HCT116 (cell line): Measurements from ENCODE around the gene CCSAP. TPM values are rescaled to one million over a fixed set of nuclear protein-coding genes. Genes with fewer than 3 reads are reported as not detected.
"Not testable (repeated sequence)": the region's sequence is repeated elsewhere in the genome, so short reads cannot be mapped to it uniquely, and the experiment has no call there.

Experiments
- ATAC-seq: fragments of 200-7000 bp; cut with Tn5 transposase; 2 replicates; pipeline ENCODE4 v1.9.1; 2020; ENCODE audit warnings: mild to moderate bottlenecking, moderate library complexity
- BruUV-seq: library from RNA; stranded (reverse); fragments of 400-500 nt; replicated peaks from 2 replicates; lab custom pipeline; 2021; lab: Mats Ljungman, UMichigan
- CTCF ChIA-PET: fragments of 300-600 bp; sonication (Branson Sonifier 250); formaldehyde crosslinking; loops from one replicate; lab custom pipeline; 2021; ENCODE audit warnings: antibody characterized with exemption; lab: Charles Lee
- POLR2A ChIA-PET: fragments of 300-600, 350-600 bp; sonication (Branson Sonifier 250); formaldehyde crosslinking; loops from one replicate; lab custom pipeline; 2021; ENCODE audit warnings: antibody characterized with exemption; lab: Charles Lee
- RAD21 ChIA-PET, 2 experiments: fragments of 300-600 bp; sonication (Branson Sonifier 250); formaldehyde crosslinking; loops; one replicate each; lab custom pipeline; 2023; ENCODE audit warnings: low total read pairs in 2 of 2; ENCODE audit not compliant: uncharacterized antibody in 2 of 2, unreplicated experiment in 2 of 2, low non-redundant PET in 1 of 2; lab: Charles Lee
- DNase-seq: peaks from one replicate; pipeline ENCODE4 v3.0.0-alpha.2; 2010; ENCODE audit warnings: low read depth, low spot score
- H2AFZ ChIP-seq: fragments of 200-600 bp; shearing (Covaris generic), sonication (generic); 2 replicates; pipeline ENCODE4 v1.6.1; 2017; ENCODE audit warnings: low read depth, mixed run types, mixed read lengths, antibody characterized with exemption, low read length; ENCODE audit not compliant: poor library complexity, severe bottlenecking
- H3K27ac ChIP-seq: 2 replicates; pipeline ENCODE4 v1.5.1; 2012; ENCODE audit warnings: low read depth, low read length
- H3K27me3 ChIP-seq: fragments of 200-600 bp; sonication (generic); 2 replicates; pipeline ENCODE4 v1.6.1; 2016; ENCODE audit warnings: mixed run types, low read length, mixed read lengths; ENCODE audit not compliant: insufficient read depth
- H3K36me3 ChIP-seq, 2 experiments: fragments of 200-500 bp in 1 of 2; fragments of 200-600 bp in 1 of 2; sonication (Bioruptor generic) in 1 of 2; sonication (generic) in 1 of 2; 2 replicates each; pipeline versions ENCODE4 v1.5.1 to v1.6.1; 2014 to 2016; ENCODE audit warnings: low read length in 2 of 2, inconsistent platforms in 1 of 2, mixed read lengths in 1 of 2, mixed run types in 1 of 2; ENCODE audit not compliant: insufficient read depth in 2 of 2, control insufficient read depth in 1 of 2
- H3K4me1 ChIP-seq, 2 experiments: fragments of 200-600 bp in 1 of 2; sonication (generic) in 1 of 2; 2 replicates each; pipeline versions ENCODE4 v1.5.1 to v1.6.1; 2012 to 2017; ENCODE audit warnings: low read length in 2 of 2, inconsistent platforms in 1 of 2, mild to moderate bottlenecking in 1 of 2, mixed read lengths in 1 of 2, mixed run types in 1 of 2, moderate library complexity in 1 of 2; ENCODE audit not compliant: insufficient read depth in 2 of 2, control insufficient read depth in 1 of 2
- H3K4me2 ChIP-seq: fragments of 200-600 bp; sonication (generic); 2 replicates; pipeline ENCODE4 v1.6.1; 2017; ENCODE audit warnings: mixed run types, low read length, mixed read lengths
- H3K4me3 ChIP-seq, 2 experiments: fragments of 200-600 bp in 1 of 2; sonication (generic) in 1 of 2; replicated peaks in 1 of 2; 2 replicates each; pipeline ENCODE4 v1.5.1; 2011 to 2016; ENCODE audit warnings: low read length in 2 of 2, control low read depth in 1 of 2, low read depth in 1 of 2, mild to moderate bottlenecking in 1 of 2, mixed read lengths in 1 of 2, mixed run types in 1 of 2
- H3K79me2 ChIP-seq: fragments of 200-600 bp; sonication (generic); 2 replicates; pipeline ENCODE4 v1.6.1; 2017; ENCODE audit warnings: mild to moderate bottlenecking, mixed run types, low read length, moderate library complexity, mixed read lengths; ENCODE audit not compliant: insufficient read depth
- H3K9ac ChIP-seq: fragments of 200-600 bp; sonication (generic); 2 replicates; pipeline ENCODE4 v1.6.1; 2016; ENCODE audit warnings: low read length, mixed read lengths
- H3K9me2 ChIP-seq: fragments of 200-600 bp; sonication (generic), shearing (Covaris generic); 2 replicates; pipeline ENCODE4 v1.6.1; 2017; ENCODE audit warnings: mixed run types, mild to moderate bottlenecking, moderate library complexity; ENCODE audit not compliant: insufficient read depth
- H3K9me3 ChIP-seq, 2 experiments: fragments of 200-500 bp in 1 of 2; fragments of 200-600 bp in 1 of 2; sonication (Bioruptor generic) in 1 of 2; sonication (generic) in 1 of 2; 2 replicates each; pipeline ENCODE4 v1.6.1; 2014 to 2017; ENCODE audit warnings: low read length in 2 of 2, mixed read lengths in 2 of 2, inconsistent platforms in 1 of 2, low read depth in 1 of 2, mild to moderate bottlenecking in 1 of 2, mixed run types in 1 of 2, moderate library complexity in 1 of 2; ENCODE audit not compliant: control insufficient read depth in 1 of 2, insufficient read depth in 1 of 2
- H4K20me1 ChIP-seq: fragments of 200-600 bp; sonication (generic), shearing (Covaris generic); 2 replicates; pipeline ENCODE4 v1.6.1; 2017; ENCODE audit warnings: mixed run types, mild to moderate bottlenecking, moderate library complexity; ENCODE audit not compliant: insufficient read depth
- ATF3 ChIP-seq: IDR thresholded peaks from 2 replicates; pipeline ENCODE4 v1.6.1; 2012
- CBX3 ChIP-seq: IDR thresholded peaks from 2 replicates; pipeline ENCODE4 v1.6.1; 2012; ENCODE audit warnings: low read depth
- CEBPB ChIP-seq: IDR thresholded peaks from 2 replicates; pipeline ENCODE4 v1.6.1; 2012; ENCODE audit warnings: low read depth
- CTCF ChIP-seq, 3 experiments: fragments of 200-600 bp in 1 of 3; sonication (generic) in 1 of 3; IDR thresholded peaks in 2 of 3; conservative IDR thresholded peaks in 1 of 3; 2 replicates each; pipeline ENCODE4 v1.5.1; 2012 to 2017; ENCODE audit warnings: low read depth in 2 of 3, low read length in 2 of 3, antibody characterized with exemption in 1 of 3, borderline replicate concordance in 1 of 3, control low read depth in 1 of 3, mild to moderate bottlenecking in 1 of 3, mixed read lengths in 1 of 3, mixed run types in 1 of 3, moderate library complexity in 1 of 3; ENCODE audit not compliant: insufficient read depth in 1 of 3
- EGR1 ChIP-seq: IDR thresholded peaks from 2 replicates; pipeline ENCODE4 v1.6.1; 2012; ENCODE audit warnings: low read depth
- EZH2 ChIP-seq: fragments of 200-600 bp; sonication (generic); IDR thresholded peaks from 2 replicates; pipeline ENCODE4 v1.6.1; 2017; ENCODE audit warnings: antibody characterized with exemption, mixed run types
- FOSL1 ChIP-seq: IDR thresholded peaks from 2 replicates; pipeline ENCODE4 v1.6.1; 2012; ENCODE audit warnings: low read depth
- MAX ChIP-seq: IDR thresholded peaks from 2 replicates; pipeline ENCODE4 v1.6.1; 2012
- POLR2A ChIP-seq: IDR thresholded peaks from 2 replicates; pipeline ENCODE4 v1.7.0; 2011; ENCODE audit warnings: borderline replicate concordance; ENCODE audit not compliant: insufficient read depth, insufficient read length; ENCODE audit errors: extremely low read depth
- POLR2AphosphoS5 ChIP-seq: IDR thresholded peaks from 2 replicates; pipeline ENCODE4 v1.6.1; 2011; ENCODE audit warnings: mild to moderate bottlenecking, low read depth, low read length, moderate library complexity
- RAD21 ChIP-seq: IDR thresholded peaks from 2 replicates; pipeline ENCODE4 v1.6.1; 2012; ENCODE audit warnings: low read depth, mild to moderate bottlenecking
- SP1 ChIP-seq: IDR thresholded peaks from 2 replicates; pipeline ENCODE4 v1.6.1; 2012; ENCODE audit warnings: low read depth
- YY1 ChIP-seq: IDR thresholded peaks from 2 replicates; pipeline ENCODE4 v1.6.1; 2011; ENCODE audit warnings: low read length, low read depth, moderate library complexity, mild to moderate bottlenecking; ENCODE audit not compliant: insufficient replicate concordance; ENCODE audit errors: extremely low read depth
- ZBTB33 ChIP-seq: IDR thresholded peaks from 2 replicates; pipeline ENCODE4 v1.6.1; 2011; ENCODE audit warnings: mild to moderate bottlenecking, low read length, moderate library complexity; ENCODE audit not compliant: insufficient replicate concordance; ENCODE audit errors: extremely low read depth
- ZFX ChIP-seq: fragments of 450-650 bp; IDR thresholded peaks from 2 replicates; pipeline ENCODE4 v1.6.1; 2017
- ZNF274 ChIP-seq: fragments of 200-500 bp; sonication (Bioruptor generic); IDR thresholded peaks from 2 replicates; pipeline ENCODE4 v1.6.1; 2014; ENCODE audit warnings: mild to moderate bottlenecking, low read depth, low read length, inconsistent platforms
- intact Hi-C: fragments of 100-400 bp; cut with micrococcal nuclease; formaldehyde crosslinking; loops from 2 replicates; pipeline ENCODE4 v1.10.0; 2022
- total RNA-seq: library from RNA; stranded (reverse); gene quantifications from one replicate; pipeline ENCODE4 v1.2.1, GENCODE V29; 2021; ENCODE audit not compliant: unreplicated experiment

CCSAP gene
- total RNA-seq, 1 experiment from 2014 or later, result 10.9 TPM

GRCh38 chr1:229291686-229292085, 51.2 kb downstream of the CCSAP start:
- intact Hi-C loops, H3K27ac ChIP-seq, H3K4me1 ChIP-seq, H3K9ac ChIP-seq, BruUV-seq, H3K4me2 ChIP-seq, POLR2A ChIA-PET, H3K27me3 ChIP-seq, H3K9me3 ChIP-seq, H4K20me1 ChIP-seq, DNase-seq, CTCF ChIA-PET, H3K9me2 ChIP-seq, ATAC-seq, H3K4me3 ChIP-seq, H3K36me3 ChIP-seq, H2AFZ ChIP-seq, RAD21 ChIA-PET: not testable (repeated sequence)
- peaks cover 18% of the 10 kb centered on the region for H3K79me2 ChIP-seq

- CTCF ChIA-PET, result no interaction called here
- POLR2A ChIA-PET, result no interaction called here
- intact Hi-C loops, result no loop called here
- no peak for TF ChIP-seq CBX3
- no peak for TF ChIP-seq RAD21
- no peak for TF ChIP-seq FOSL1
- no peak for TF ChIP-seq POLR2A
- TF ChIP-seq CEBPB, result no peak
- no peak for TF ChIP-seq EGR1
- no peak for TF ChIP-seq EZH2
- no peak for TF ChIP-seq POLR2AphosphoS5
- no peak for TF ChIP-seq SP1
- TF ChIP-seq ATF3, result no peak
- no peak for TF ChIP-seq ZNF274
- no peak for TF ChIP-seq ZFX
- TF ChIP-seq YY1, result no peak
- no peak for TF ChIP-seq MAX
- TF ChIP-seq CTCF (IDR thresholded peaks at IDR 0.05 in 2 of 3, conservative IDR thresholded peaks at IDR 0.05 in 1 of 3; ENCODE audit: borderline replicate concordance in 1 of 3, insufficient read depth in 1 of 3, low read depth in 2 of 3, low read length in 2 of 3), result no peak
- TF ChIP-seq ZBTB33, result no peak
Measured at GRCh38 chr1:229288516-229288915, 54.3 kb downstream of the CCSAP start.

More at GRCh38 chr1:229288516-229288915, 54.3 kb downstream of the CCSAP start:
- Histone ChIP-seq H2AFZ (no peak overlapping the region), H3K27me3 (no peaks in the 10 kb centered on the region), H3K4me2 (no peak overlapping the region), H3K9ac (no peak overlapping the region), H3K36me3 (peaks cover 0 to 8% of the 10 kb centered on the region in 2 experiments; a peak in 2 of 4 replicates), H3K79me2 (peaks cover 50% of the 10 kb centered on the region), H3K4me1 (no peaks in the 10 kb centered on the region), H3K4me3 (no peak overlapping the region), H4K20me1 (no peaks in the 10 kb centered on the region), H3K9me2 (no peaks in the 10 kb centered on the region), H3K9me3 (no peaks in the 10 kb centered on the region), H3K27ac (no peak overlapping the region)
- BruUV-seq, result no TSS peak
- RAD21 ChIA-PET, result no interaction called here
- DNase-seq, result no peak
- ATAC-seq, result no peak
